DND-41 (cell line): ENCODE data around the gene CHTF18.

Source experiments
- ATAC-seq: fragments of 200-7000 bp; cut with Tn5 transposase; 3 replicates; pipeline ENCODE4 v1.9.1; 2021; ENCODE audit warnings: low read depth; ENCODE audit not compliant: insufficient read depth
- DNase-seq: peaks from one replicate; pipeline ENCODE4 v3.0.0-alpha.2; 2020
- H2AFZ ChIP-seq: 2 replicates; pipeline ENCODE4 v1.6.0; 2012; ENCODE audit warnings: low read depth, low read length
- H3K27ac ChIP-seq: 2 replicates; pipeline ENCODE4 v1.5.1; 2012; ENCODE audit warnings: low read length, inconsistent platforms
- H3K27me3 ChIP-seq: fragments of 200-600 bp; sonication (generic); 2 replicates; pipeline ENCODE4 v1.6.0; 2012; ENCODE audit warnings: low read length, mild to moderate bottlenecking, inconsistent platforms; ENCODE audit not compliant: insufficient read depth, poor library complexity
- H3K36me3 ChIP-seq: 2 replicates; pipeline ENCODE4 v1.5.1; 2012; ENCODE audit warnings: low read length, inconsistent platforms; ENCODE audit not compliant: insufficient read depth
- H3K4me1 ChIP-seq: 2 replicates; pipeline ENCODE4 v1.5.1; 2012; ENCODE audit warnings: mild to moderate bottlenecking, low read length; ENCODE audit not compliant: insufficient read depth
- H3K4me2 ChIP-seq: 2 replicates; pipeline ENCODE4 v1.6.0; 2012; ENCODE audit warnings: mild to moderate bottlenecking, moderate library complexity, low read length, inconsistent platforms; ENCODE audit not compliant: insufficient read depth
- H3K4me3 ChIP-seq, 2 experiments: fragments of 200-600 bp in 1 of 2; shearing (Covaris generic) in 1 of 2; 2 replicates each; pipeline ENCODE4 v1.5.1; 2012 to 2016; ENCODE audit warnings: inconsistent platforms in 2 of 2, low read length in 2 of 2, mild to moderate bottlenecking in 2 of 2, low read depth in 1 of 2, moderate library complexity in 1 of 2
- H3K79me2 ChIP-seq: 2 replicates; pipeline ENCODE4 v1.6.0; 2012; ENCODE audit warnings: low read length, inconsistent platforms; ENCODE audit not compliant: insufficient read depth
- H3K9ac ChIP-seq: 2 replicates; pipeline ENCODE4 v1.6.0; 2012; ENCODE audit warnings: low read depth, mild to moderate bottlenecking, inconsistent platforms, low read length, moderate library complexity
- H3K9me3 ChIP-seq: 2 replicates; pipeline ENCODE4 v1.5.1; 2012; ENCODE audit warnings: low read length, moderate library complexity, mild to moderate bottlenecking, inconsistent platforms; ENCODE audit not compliant: insufficient read depth, severe bottlenecking
- H4K20me1 ChIP-seq: 2 replicates; pipeline ENCODE4 v1.6.0; 2012; ENCODE audit warnings: low read length; ENCODE audit not compliant: insufficient read depth
- CTCF ChIP-seq: IDR thresholded peaks from 2 replicates; pipeline ENCODE4 v1.5.1; 2012; ENCODE audit warnings: borderline replicate concordance, low read length, moderate library complexity, mild to moderate bottlenecking; ENCODE audit not compliant: poor library complexity, severe bottlenecking; ENCODE audit errors: extremely low read depth
- EZH2 ChIP-seq: IDR thresholded peaks from 3 replicates; pipeline ENCODE4 v1.6.1; 2012; ENCODE audit warnings: borderline replicate concordance, low read depth, mild to moderate bottlenecking, moderate library complexity, low read length, inconsistent platforms; ENCODE audit not compliant: severe bottlenecking

CHTF18 gene

GRCh38 chr16:807347-808084, 19.1 kb downstream of the CHTF18 start:
- no peak overlapping the region for H2AFZ ChIP-seq

GRCh38 chr16:808085-808386, 19.6 kb downstream of the CHTF18 start:
- no peak overlapping the region for H3K9ac ChIP-seq
- ATAC-seq (no peak), DNase-seq (no peak)
- TF ChIP-seq CTCF (no peak), EZH2 (no peak)
- H3K4me3 ChIP-seq, result no peak overlapping the region
- H3K27me3 ChIP-seq, result no peaks in the 10 kb centered on the region
- peaks cover 3% of the 10 kb centered on the region; the same call in 1 of the 2 replicates for H4K20me1 ChIP-seq
- no peak overlapping the region for H3K27ac ChIP-seq
- no peaks in the 10 kb centered on the region for H3K9me3 ChIP-seq
- no peak overlapping the region for H2AFZ ChIP-seq
- H3K79me2 ChIP-seq, result no peaks in the 10 kb centered on the region
- no peaks in the 10 kb centered on the region for H3K4me1 ChIP-seq
- H3K36me3 ChIP-seq, result no peaks in the 10 kb centered on the region
- no peak overlapping the region for H3K4me2 ChIP-seq

More at GRCh38 chr16:807347-808084, 19.1 kb downstream of the CHTF18 start:
- no peaks in the 10 kb centered on the region for H3K79me2 ChIP-seq
- H3K27me3 ChIP-seq, result no peaks in the 10 kb centered on the region
- TF ChIP-seq EZH2, result no peak
- no peak for TF ChIP-seq CTCF
- no peak for ATAC-seq
- no peak overlapping the region for H3K4me3 ChIP-seq
- H3K4me2 ChIP-seq, result no peak overlapping the region
- H3K27ac ChIP-seq, result no peak overlapping the region
- no peak for DNase-seq
- H3K9me3 ChIP-seq, result no peaks in the 10 kb centered on the region
- no peak overlapping the region for H3K9ac ChIP-seq
- peaks cover 3% of the 10 kb centered on the region for H4K20me1 ChIP-seq
- no peaks in the 10 kb centered on the region for H3K4me1 ChIP-seq
- no peaks in the 10 kb centered on the region for H3K36me3 ChIP-seq

GRCh38 chr16:813204-813915, 24.9 kb downstream of the CHTF18 start:
- no peaks in the 10 kb centered on the region for H3K27me3 ChIP-seq
- no peak overlapping the region for H2AFZ ChIP-seq
- no peaks in the 10 kb centered on the region for H3K4me1 ChIP-seq
- no peaks in the 10 kb centered on the region for H3K36me3 ChIP-seq
- no peak for DNase-seq
- H3K4me2 ChIP-seq, result no peak overlapping the region
- H4K20me1 ChIP-seq, result no peaks in the 10 kb centered on the region
- H3K9ac ChIP-seq, result no peak overlapping the region
- TF ChIP-seq CTCF (peak; percentile 44), EZH2 (no peak)
- no peaks in the 10 kb centered on the region for H3K9me3 ChIP-seq
- no peaks in the 10 kb centered on the region for H3K79me2 ChIP-seq
- no peak overlapping the region for H3K4me3 ChIP-seq
- ATAC-seq, result no peak
- no peak overlapping the region for H3K27ac ChIP-seq
